ENCODE results near the gene SHLD1. TPM values are rescaled to one million over a fixed set of nuclear protein-coding genes. Genes with fewer than 3 reads are reported as not detected.
"Not testable (repeated sequence)": the region's sequence is repeated elsewhere in the genome, so short reads cannot be mapped to it uniquely, and the experiment has no call there.

Gene SHLD1
- total RNA-seq, 1 donor from 2014 or later, result 12.5 TPM

GRCh38 chr20:5776077-5776476 lies 25.9 kb downstream of the SHLD1 start:
- peaks cover 4 to 19% (median 6%) of the 10 kb centered on the region in 3 donors for H3K36me3 ChIP-seq (ENCODE audit: control insufficient read depth in 3 of 3, insufficient read depth in 3 of 3, low read length in 3 of 3)
- H3K4me1 ChIP-seq (ENCODE audit: control insufficient read depth in 3 of 3, insufficient read depth in 3 of 3, low read length in 3 of 3), result peaks cover 6 to 18% (median 11%) of the 10 kb centered on the region in 3 donors
- no peaks in the 10 kb centered on the region for H3K27me3 ChIP-seq (ENCODE audit: control insufficient read depth in 3 of 3, insufficient read depth in 3 of 3, low read length in 3 of 3)
- H3K4me3 ChIP-seq (ENCODE audit: low read length in 3 of 3), result no peak overlapping the region
- no peak overlapping the region for H3K27ac ChIP-seq (ENCODE audit: low read depth, low read length)
- H3K9me3 ChIP-seq (ENCODE audit: control insufficient read depth in 3 of 3, low read length in 3 of 3), result no peaks in the 10 kb centered on the region
- H3K9ac ChIP-seq (ENCODE audit: low read depth in 1 of 3, low read length in 3 of 3), result no peak overlapping the region

DNA sequence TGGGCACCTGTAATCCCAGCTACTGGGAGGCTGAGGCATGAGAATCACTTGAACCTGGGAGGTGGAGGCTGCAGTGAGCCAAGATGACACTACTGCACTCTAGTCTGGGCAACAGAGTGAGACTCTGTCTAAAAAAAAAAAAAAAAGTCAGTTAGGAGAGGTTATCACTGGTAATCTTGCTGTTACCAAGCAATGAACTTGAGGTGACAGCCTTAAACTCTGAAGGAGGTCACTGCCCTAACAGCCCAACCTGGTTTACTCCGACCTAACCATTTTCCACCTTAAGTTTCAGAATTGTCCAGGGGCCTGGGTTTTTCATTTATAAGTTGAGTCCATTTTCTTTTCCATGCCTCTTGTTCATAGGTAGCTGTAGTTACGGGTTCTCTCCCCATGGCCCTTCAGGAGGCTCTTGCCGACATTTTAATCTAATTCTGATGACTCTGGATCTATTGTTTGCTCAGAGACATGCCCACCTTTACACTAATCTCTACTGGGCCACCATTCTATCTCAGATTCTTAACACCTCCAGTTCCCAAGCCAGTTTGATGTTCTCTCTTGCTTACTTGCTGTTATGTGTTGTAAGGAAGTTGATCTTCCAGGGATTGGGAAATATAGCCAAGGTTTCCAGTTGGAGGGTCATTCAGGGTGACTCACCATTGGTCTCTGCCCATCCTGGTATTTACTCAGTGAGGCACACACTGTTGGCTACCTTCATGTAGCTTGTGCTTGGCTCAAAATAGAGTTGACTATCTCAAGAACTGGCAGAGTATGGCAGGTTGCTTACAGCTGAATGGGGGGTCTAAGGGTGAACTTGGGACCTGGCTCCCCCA lies 29.1 kb downstream of the SHLD1 start:
- Histone ChIP-seq H3K9me3 (ENCODE audit: control insufficient read depth in 3 of 3, low read length in 3 of 3) (no peaks in the 10 kb centered on the region), H3K9ac (ENCODE audit: low read depth in 1 of 3, low read length in 3 of 3) (no peak overlapping the region), H3K4me3 (ENCODE audit: low read length in 3 of 3) (no peak overlapping the region), H3K27ac (ENCODE audit: low read depth, low read length) (no peak overlapping the region), H3K36me3 (ENCODE audit: control insufficient read depth in 3 of 3, insufficient read depth in 3 of 3, low read length in 3 of 3) (peaks cover 4 to 13% (median 6%) of the 10 kb centered on the region in 3 donors), H3K4me1 (ENCODE audit: control insufficient read depth in 3 of 3, insufficient read depth in 3 of 3, low read length in 3 of 3) (peaks cover 6 to 22% (median 14%) of the 10 kb centered on the region in 3 donors), H3K27me3 (ENCODE audit: control insufficient read depth in 3 of 3, insufficient read depth in 3 of 3, low read length in 3 of 3) (no peaks in the 10 kb centered on the region)

- no peak overlapping the region for H3K27ac ChIP-seq (ENCODE audit: low read depth, low read length)
- H3K4me1 ChIP-seq (ENCODE audit: control insufficient read depth in 3 of 3, insufficient read depth in 3 of 3, low read length in 3 of 3), result peaks cover 6 to 20% (median 14%) of the 10 kb centered on the region in 3 donors
- no peak overlapping the region for H3K9ac ChIP-seq (ENCODE audit: low read depth in 1 of 3, low read length in 3 of 3)
These were observed 30.6 kb downstream of the SHLD1 start for GRCh38 chr20:5780846-5781217.

DNA sequence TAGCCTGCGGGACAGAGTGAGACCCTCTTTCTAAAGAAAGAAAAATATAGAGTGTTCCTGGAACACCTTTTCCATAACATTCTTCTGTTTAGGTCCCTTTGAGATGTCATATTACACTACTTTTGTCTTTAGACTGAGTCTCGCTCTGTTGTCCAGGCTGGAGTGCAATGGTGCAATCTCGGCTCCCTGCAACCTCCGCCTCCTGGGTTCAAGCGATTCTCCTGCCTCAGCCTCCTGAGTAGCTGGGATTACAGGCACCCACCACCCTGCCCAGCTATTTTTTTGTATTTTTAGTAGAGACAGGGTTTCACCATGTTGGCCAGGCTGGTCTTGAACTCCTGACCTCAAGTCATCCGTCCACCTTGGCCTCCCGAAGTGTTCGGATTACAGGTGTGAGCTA lies 31.2 kb downstream of the SHLD1 start:
- not testable (repeated sequence) for H3K27me3 ChIP-seq (ENCODE audit: control insufficient read depth in 3 of 3, insufficient read depth in 3 of 3, low read length in 3 of 3); H3K27ac ChIP-seq (ENCODE audit: low read depth, low read length); H3K9ac ChIP-seq (ENCODE audit: low read depth in 1 of 3, low read length in 3 of 3); H3K9me3 ChIP-seq (ENCODE audit: control insufficient read depth in 3 of 3, low read length in 3 of 3); H3K36me3 ChIP-seq (ENCODE audit: control insufficient read depth in 3 of 3, insufficient read depth in 3 of 3, low read length in 3 of 3); H3K4me3 ChIP-seq (ENCODE audit: low read length in 3 of 3)
- H3K4me1 ChIP-seq (ENCODE audit: control insufficient read depth in 3 of 3, insufficient read depth in 3 of 3, low read length in 3 of 3), result peaks cover 6 to 20% (median 14%) of the 10 kb centered on the region in 3 donors

More at GRCh38 chr20:5780846-5781217, 30.6 kb downstream of the SHLD1 start:
- peaks cover 0 to 6% (median 0%) of the 10 kb centered on the region in 3 donors for H3K36me3 ChIP-seq (ENCODE audit: control insufficient read depth in 3 of 3, insufficient read depth in 3 of 3, low read length in 3 of 3)
- no peak overlapping the region for H3K4me3 ChIP-seq (ENCODE audit: low read length in 3 of 3)
- H3K9me3 ChIP-seq (ENCODE audit: control insufficient read depth in 3 of 3, low read length in 3 of 3), result no peaks in the 10 kb centered on the region
- H3K27me3 ChIP-seq (ENCODE audit: control insufficient read depth in 3 of 3, insufficient read depth in 3 of 3, low read length in 3 of 3), result no peaks in the 10 kb centered on the region

DNA sequence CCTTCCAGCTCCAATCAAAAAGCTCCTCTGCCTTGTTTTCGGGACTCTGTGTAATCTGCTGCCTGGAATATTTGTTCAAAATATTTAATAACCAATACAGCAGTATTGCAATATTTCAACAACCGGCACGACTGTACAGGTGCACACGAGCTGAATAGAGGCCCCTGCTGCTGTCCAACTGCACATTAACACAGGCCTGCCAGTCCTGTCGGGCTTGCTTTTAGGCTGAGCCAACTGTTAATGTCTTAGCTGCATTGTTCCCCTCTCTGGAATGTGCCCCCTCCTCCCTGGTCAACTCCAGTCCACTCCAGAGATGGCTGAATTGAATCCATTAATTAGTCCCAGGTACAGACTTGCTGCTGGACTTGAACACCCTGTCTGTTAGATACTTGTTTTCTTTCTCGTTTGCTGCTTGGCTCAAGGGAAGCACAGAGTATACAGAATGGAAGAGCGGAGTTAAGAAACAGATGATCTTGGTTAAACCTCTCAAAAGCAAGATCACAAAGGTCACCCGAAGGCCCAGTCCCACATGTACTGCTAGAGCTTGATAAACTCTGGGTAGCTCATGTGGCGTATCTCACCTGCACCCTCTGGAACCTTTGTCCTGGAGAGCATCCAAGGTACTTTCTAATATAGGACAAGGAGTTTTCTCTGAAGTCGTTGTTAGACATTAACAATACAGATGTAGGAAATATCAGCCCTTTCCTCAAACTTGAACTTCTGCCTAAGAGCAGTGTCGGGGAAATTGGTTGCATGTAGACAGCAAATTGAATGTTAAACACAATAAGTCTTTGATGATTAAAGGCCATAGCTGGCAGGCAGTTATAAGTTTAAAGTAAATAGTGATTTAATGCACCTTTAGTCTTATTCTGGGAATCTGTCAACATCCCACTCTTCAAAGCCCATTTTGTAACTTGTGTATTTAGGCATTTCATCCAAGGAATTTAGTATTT lies 31.9 kb downstream of the SHLD1 start:
- Histone ChIP-seq H3K9ac (ENCODE audit: low read depth in 1 of 3, low read length in 3 of 3) (peak overlapping the region in 1 of 3 donors; percentile 25), H3K27me3 (ENCODE audit: control insufficient read depth in 3 of 3, insufficient read depth in 3 of 3, low read length in 3 of 3) (no peaks in the 10 kb centered on the region), H3K27ac (ENCODE audit: low read depth, low read length) (no peak overlapping the region), H3K4me1 (ENCODE audit: control insufficient read depth in 3 of 3, insufficient read depth in 3 of 3, low read length in 3 of 3) (peaks cover 6 to 20% (median 16%) of the 10 kb centered on the region in 3 donors), H3K9me3 (ENCODE audit: control insufficient read depth in 3 of 3, low read length in 3 of 3) (no peaks in the 10 kb centered on the region), H3K36me3 (ENCODE audit: control insufficient read depth in 3 of 3, insufficient read depth in 3 of 3, low read length in 3 of 3) (peaks cover 0 to 2% (median 0%) of the 10 kb centered on the region in 3 donors), H3K4me3 (ENCODE audit: low read length in 3 of 3) (no peak overlapping the region)

GRCh38 chr20:5784735-5785134 lies 34.5 kb downstream of the SHLD1 start:
- Histone ChIP-seq H3K9ac (ENCODE audit: low read depth in 1 of 3, low read length in 3 of 3) (no peak overlapping the region), H3K4me1 (ENCODE audit: control insufficient read depth in 3 of 3, insufficient read depth in 3 of 3, low read length in 3 of 3) (peaks cover 11 to 21% (median 20%) of the 10 kb centered on the region in 3 donors), H3K27ac (ENCODE audit: low read depth, low read length) (no peak overlapping the region), H3K27me3 (ENCODE audit: control insufficient read depth in 3 of 3, insufficient read depth in 3 of 3, low read length in 3 of 3) (no peaks in the 10 kb centered on the region), H3K9me3 (ENCODE audit: control insufficient read depth in 3 of 3, low read length in 3 of 3) (no peaks in the 10 kb centered on the region), H3K4me3 (ENCODE audit: low read length in 3 of 3) (no peak overlapping the region), H3K36me3 (ENCODE audit: control insufficient read depth in 3 of 3, insufficient read depth in 3 of 3, low read length in 3 of 3) (peaks cover 0 to 2% (median 0%) of the 10 kb centered on the region in 3 donors)

- Histone ChIP-seq H3K9me3 (ENCODE audit: control insufficient read depth in 3 of 3, low read length in 3 of 3) (no peaks in the 10 kb centered on the region), H3K27ac (ENCODE audit: low read depth, low read length) (no peak overlapping the region), H3K36me3 (ENCODE audit: control insufficient read depth in 3 of 3, insufficient read depth in 3 of 3, low read length in 3 of 3) (peaks cover 0 to 2% (median 0%) of the 10 kb centered on the region in 3 donors), H3K27me3 (ENCODE audit: control insufficient read depth in 3 of 3, insufficient read depth in 3 of 3, low read length in 3 of 3) (no peaks in the 10 kb centered on the region), H3K4me1 (ENCODE audit: control insufficient read depth in 3 of 3, insufficient read depth in 3 of 3, low read length in 3 of 3) (peaks cover 11 to 18% (median 18%) of the 10 kb centered on the region in 3 donors), H3K4me3 (ENCODE audit: low read length in 3 of 3) (no peak overlapping the region), H3K9ac (ENCODE audit: low read depth in 1 of 3, low read length in 3 of 3) (no peak overlapping the region)
These were observed 34.9 kb downstream of the SHLD1 start for GRCh38 chr20:5785146-5785545.

DNA sequence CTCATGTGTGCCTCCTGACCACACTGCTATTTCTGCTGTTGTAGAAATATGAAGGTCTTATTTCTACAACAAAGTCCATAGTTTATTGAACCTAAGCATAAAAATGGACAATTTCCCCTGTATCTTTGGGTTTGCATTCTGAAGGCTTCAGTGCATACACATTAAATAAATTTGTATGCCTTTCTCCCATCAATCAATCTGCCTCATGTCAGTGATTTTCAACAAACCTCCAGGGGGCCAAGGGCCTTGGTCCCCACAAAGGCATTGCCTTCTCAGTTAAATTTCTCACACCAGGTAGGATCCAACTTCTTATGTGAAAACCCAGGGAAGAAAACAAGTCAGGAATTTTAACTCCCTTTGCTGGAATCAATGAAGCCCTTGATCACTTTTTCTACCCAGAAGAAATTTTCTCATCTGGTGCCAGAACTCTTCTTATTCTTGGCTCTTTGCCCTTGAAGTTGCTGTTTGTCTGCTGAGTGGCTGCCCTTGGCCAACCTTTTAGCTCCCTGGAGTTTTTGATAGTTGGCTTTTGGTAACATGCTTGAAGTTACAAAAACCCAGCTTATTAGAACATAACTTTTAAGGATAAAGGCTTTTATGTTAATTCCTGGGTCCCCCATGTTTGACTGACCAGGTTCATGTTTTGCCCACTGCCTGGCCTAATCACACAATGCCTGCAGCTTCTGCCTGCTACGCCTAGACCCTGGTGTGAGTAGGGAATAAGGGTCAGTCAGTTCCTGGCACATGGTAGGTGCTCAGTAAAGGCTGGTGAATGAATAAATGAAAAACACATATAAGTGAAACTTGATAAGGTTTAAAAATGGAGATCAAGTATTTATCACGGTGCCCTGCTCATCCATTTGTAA lies 37.0 kb downstream of the SHLD1 start:
- Histone ChIP-seq H3K36me3 (ENCODE audit: control insufficient read depth in 3 of 3, insufficient read depth in 3 of 3, low read length in 3 of 3) (no peaks in the 10 kb centered on the region), H3K4me1 (ENCODE audit: control insufficient read depth in 3 of 3, insufficient read depth in 3 of 3, low read length in 3 of 3) (peaks cover 7 to 14% (median 11%) of the 10 kb centered on the region in 3 donors), H3K27me3 (ENCODE audit: control insufficient read depth in 3 of 3, insufficient read depth in 3 of 3, low read length in 3 of 3) (no peaks in the 10 kb centered on the region), H3K9me3 (ENCODE audit: control insufficient read depth in 3 of 3, low read length in 3 of 3) (no peaks in the 10 kb centered on the region), H3K4me3 (ENCODE audit: low read length in 3 of 3) (no peak overlapping the region), H3K27ac (ENCODE audit: low read depth, low read length) (no peak overlapping the region), H3K9ac (ENCODE audit: low read depth in 1 of 3, low read length in 3 of 3) (peak overlapping the region in 1 of 3 donors; percentile 50)

DNA sequence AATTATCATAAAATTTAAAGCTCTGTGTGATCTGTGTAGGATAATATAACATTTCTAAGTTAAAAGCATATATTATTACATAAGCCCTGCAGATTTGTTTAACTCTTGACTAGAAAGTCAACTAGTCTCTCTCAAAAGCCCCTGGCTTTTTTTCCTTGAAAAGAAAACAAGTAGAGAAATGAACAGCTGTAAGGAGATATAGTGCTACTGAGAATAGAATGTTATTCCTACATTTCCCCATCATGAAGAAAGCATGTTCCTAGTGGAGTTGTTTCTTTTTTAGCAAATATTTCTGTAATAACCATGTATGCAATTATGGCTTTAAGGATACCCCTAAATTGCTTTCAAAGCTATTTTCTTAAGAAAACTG lies 37.6 kb downstream of the SHLD1 start:
- no peaks in the 10 kb centered on the region for H3K9me3 ChIP-seq (ENCODE audit: control insufficient read depth in 3 of 3, low read length in 3 of 3)
- H3K27ac ChIP-seq (ENCODE audit: low read depth, low read length), result no peak overlapping the region
- peak overlapping the region in 1 of 3 donors; percentile 23 for H3K9ac ChIP-seq (ENCODE audit: low read depth in 1 of 3, low read length in 3 of 3)
- H3K4me1 ChIP-seq (ENCODE audit: control insufficient read depth in 3 of 3, insufficient read depth in 3 of 3, low read length in 3 of 3), result peaks cover 7 to 14% (median 11%) of the 10 kb centered on the region in 3 donors
- no peaks in the 10 kb centered on the region for H3K27me3 ChIP-seq (ENCODE audit: control insufficient read depth in 3 of 3, insufficient read depth in 3 of 3, low read length in 3 of 3)
- no peaks in the 10 kb centered on the region for H3K36me3 ChIP-seq (ENCODE audit: control insufficient read depth in 3 of 3, insufficient read depth in 3 of 3, low read length in 3 of 3)
- H3K4me3 ChIP-seq (ENCODE audit: low read length in 3 of 3), result no peak overlapping the region

All from skeletal muscle tissue (tissue), 4 donors.